Gastroesophageal sphincter (tissue), 3 donors: ENCODE measurements around the gene KRTAP1-1.
"Not testable (repeated sequence)": the region's sequence is repeated elsewhere in the genome, so short reads cannot be mapped to it uniquely, and the experiment has no call there.

Source experiments
- EP300 ChIP-seq: sonication (generic); formaldehyde crosslinking; IDR thresholded peaks from one replicate; pipeline ENCODE4 v1.6.1; 2017; ENCODE audit warnings: antibody characterized with exemption, mild to moderate bottlenecking
- POLR2A ChIP-seq, 2 donors: fragments of 450-650 bp; IDR thresholded peaks; one replicate each; pipeline ENCODE4 v1.6.1; 2017; ENCODE audit warnings: antibody characterized with exemption in 2 of 2, mild to moderate bottlenecking in 2 of 2, moderate library complexity in 1 of 2
- TF ChIP-seq, protein P1 (sequence below), 4 experiments: fragments of 200-600 bp in 2 of 4; fragments of 450-650 bp in 2 of 4; sonication (generic) in 1 of 4; IDR thresholded peaks; one replicate each; pipeline ENCODE4 v1.5.1; 2017 to 2019; ENCODE audit warnings: antibody characterized with exemption in 4 of 4, mild to moderate bottlenecking in 2 of 4, moderate library complexity in 2 of 4

DNA sequence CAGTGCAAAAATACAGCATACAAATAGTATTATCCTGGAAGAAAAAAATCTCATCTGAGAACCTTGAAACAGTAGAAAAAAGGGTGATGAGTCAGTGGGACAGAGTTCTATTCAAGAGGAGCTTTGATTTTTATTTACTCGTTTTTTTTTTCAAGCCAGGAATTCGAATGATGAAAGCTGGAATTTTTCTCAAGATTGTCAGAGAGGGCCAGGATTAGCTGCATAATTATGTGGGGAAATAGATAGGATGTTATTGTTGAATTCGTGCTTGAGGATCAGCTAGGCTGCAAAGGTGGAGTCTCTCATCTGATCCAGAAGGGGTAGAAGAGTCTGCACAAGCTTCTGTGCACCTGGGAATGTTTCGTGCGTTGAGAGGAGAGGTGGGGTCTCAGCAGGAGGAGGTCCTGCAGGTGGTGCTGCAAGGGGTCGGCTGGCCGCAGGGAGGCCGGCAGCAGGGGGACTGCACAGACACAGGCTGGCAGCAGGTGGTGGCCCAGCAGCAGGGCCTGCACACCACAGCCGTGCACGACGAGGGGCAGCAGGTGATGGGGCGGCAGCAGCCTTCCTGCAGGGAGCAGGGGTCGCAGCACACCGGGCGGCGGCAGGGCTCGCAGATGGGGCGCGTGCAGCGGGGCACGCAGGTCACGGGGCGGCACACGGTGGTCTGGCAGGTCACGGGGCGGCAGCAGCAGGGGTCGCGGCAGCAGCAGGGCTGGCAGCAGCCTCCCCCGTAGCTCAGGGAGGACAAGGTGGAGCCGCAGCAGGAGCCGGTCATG is 18.2 kb upstream of the KRTAP1-1 start:
- TF ChIP-seq, protein P1, sequence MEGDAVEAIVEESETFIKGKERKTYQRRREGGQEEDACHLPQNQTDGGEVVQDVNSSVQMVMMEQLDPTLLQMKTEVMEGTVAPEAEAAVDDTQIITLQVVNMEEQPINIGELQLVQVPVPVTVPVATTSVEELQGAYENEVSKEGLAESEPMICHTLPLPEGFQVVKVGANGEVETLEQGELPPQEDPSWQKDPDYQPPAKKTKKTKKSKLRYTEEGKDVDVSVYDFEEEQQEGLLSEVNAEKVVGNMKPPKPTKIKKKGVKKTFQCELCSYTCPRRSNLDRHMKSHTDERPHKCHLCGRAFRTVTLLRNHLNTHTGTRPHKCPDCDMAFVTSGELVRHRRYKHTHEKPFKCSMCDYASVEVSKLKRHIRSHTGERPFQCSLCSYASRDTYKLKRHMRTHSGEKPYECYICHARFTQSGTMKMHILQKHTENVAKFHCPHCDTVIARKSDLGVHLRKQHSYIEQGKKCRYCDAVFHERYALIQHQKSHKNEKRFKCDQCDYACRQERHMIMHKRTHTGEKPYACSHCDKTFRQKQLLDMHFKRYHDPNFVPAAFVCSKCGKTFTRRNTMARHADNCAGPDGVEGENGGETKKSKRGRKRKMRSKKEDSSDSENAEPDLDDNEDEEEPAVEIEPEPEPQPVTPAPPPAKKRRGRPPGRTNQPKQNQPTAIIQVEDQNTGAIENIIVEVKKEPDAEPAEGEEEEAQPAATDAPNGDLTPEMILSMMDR (IDR thresholded peaks at IDR 0.05), result not testable (repeated sequence)
- TF ChIP-seq EP300; POLR2A (IDR thresholded peaks at IDR 0.05): not testable (repeated sequence)
